H9 (cell line): Measurements from ENCODE around the gene PTPRN2. TPM values are rescaled to one million over a fixed set of nuclear protein-coding genes. Genes with fewer than 3 reads are reported as not detected.

Experiments used
- DNase-seq: peaks from one replicate; pipeline ENCODE4 v3.0.0-alpha.2; 2017
- H2AFZ ChIP-seq: one replicate; pipeline ENCODE4 v1.6.1; 2013; ENCODE audit warnings: mild to moderate bottlenecking, low read length, control low read depth, moderate library complexity
- H2AK5ac ChIP-seq: 2 replicates; pipeline ENCODE4 v1.6.1; 2013; ENCODE audit warnings: low read length, control low read depth, mixed read lengths; ENCODE audit not compliant: insufficient read length
- H2BK120ac ChIP-seq: one replicate; pipeline ENCODE4 v1.6.1; 2013; ENCODE audit warnings: low read depth, mild to moderate bottlenecking, low read length, control low read depth, inconsistent platforms; ENCODE audit not compliant: poor library complexity, severe bottlenecking
- H2BK12ac ChIP-seq: 2 replicates; pipeline ENCODE4 v1.6.1; 2013; ENCODE audit warnings: low read length, control low read depth, mixed read lengths, low read depth; ENCODE audit not compliant: insufficient read length
- H2BK15ac ChIP-seq: 2 replicates; pipeline ENCODE4 v1.6.1; 2013; ENCODE audit warnings: low read depth, low read length, control low read depth
- H2BK20ac ChIP-seq: one replicate; pipeline ENCODE4 v1.6.1; 2013; ENCODE audit warnings: low read depth, mild to moderate bottlenecking, low read length, control low read depth, inconsistent platforms; ENCODE audit not compliant: poor library complexity, severe bottlenecking
- H2BK5ac ChIP-seq: 2 replicates; pipeline ENCODE4 v1.6.1; 2013; ENCODE audit warnings: low read length, control low read depth, mixed read lengths; ENCODE audit not compliant: insufficient read length
- H3K14ac ChIP-seq: 2 replicates; pipeline ENCODE4 v1.6.1; 2013; ENCODE audit warnings: low read length, control low read depth; ENCODE audit not compliant: insufficient read depth
- H3K18ac ChIP-seq: 2 replicates; pipeline ENCODE4 v1.6.1; 2013; ENCODE audit warnings: low read depth, mild to moderate bottlenecking, mixed read lengths, low read length, control low read depth; ENCODE audit not compliant: insufficient read length
- H3K23ac ChIP-seq: 2 replicates; pipeline ENCODE4 v1.6.1; 2013; ENCODE audit warnings: low read length, control low read depth, mixed read lengths, low read depth; ENCODE audit not compliant: insufficient read length
- H3K23me2 ChIP-seq: 2 replicates; pipeline ENCODE4 v1.6.1; 2013; ENCODE audit warnings: low read depth, mild to moderate bottlenecking, mixed read lengths, low read length, control low read depth; ENCODE audit not compliant: insufficient read length, poor library complexity, severe bottlenecking
- H3K27ac ChIP-seq: 2 replicates; pipeline ENCODE4 v1.5.1; 2013; ENCODE audit warnings: low read length, control low read depth, mixed read lengths, low read depth; ENCODE audit not compliant: insufficient read length
- H3K27me3 ChIP-seq: 2 replicates; pipeline ENCODE4 v1.6.1; 2013; ENCODE audit warnings: low read length, control low read depth, inconsistent platforms; ENCODE audit not compliant: insufficient read depth
- H3K4ac ChIP-seq: 2 replicates; pipeline ENCODE4 v1.6.1; 2013; ENCODE audit warnings: low read depth, mild to moderate bottlenecking, control low read depth, inconsistent platforms, low read length, moderate library complexity
- H3K4me1 ChIP-seq: 2 replicates; pipeline ENCODE4 v1.6.1; 2013; ENCODE audit warnings: low read length, control low read depth, inconsistent platforms; ENCODE audit not compliant: insufficient read depth
- H3K4me2 ChIP-seq: 2 replicates; pipeline ENCODE4 v1.6.1; 2013; ENCODE audit warnings: low read length, control low read depth, mixed read lengths; ENCODE audit not compliant: insufficient read length, insufficient read depth
- H3K56ac ChIP-seq: 2 replicates; pipeline ENCODE4 v1.6.1; 2013; ENCODE audit warnings: low read depth, mild to moderate bottlenecking, mixed read lengths, low read length, control low read depth; ENCODE audit not compliant: insufficient read length
- H3K79me1 ChIP-seq: 2 replicates; pipeline ENCODE4 v1.6.1; 2013; ENCODE audit warnings: low read depth, mild to moderate bottlenecking, moderate library complexity, low read length, control low read depth, inconsistent platforms; ENCODE audit not compliant: insufficient read depth, poor library complexity, severe bottlenecking
- H3K79me2 ChIP-seq: 2 replicates; pipeline ENCODE4 v1.6.1; 2013; ENCODE audit warnings: low read length, control low read depth, inconsistent platforms; ENCODE audit not compliant: insufficient read depth
- H3K9ac ChIP-seq: 2 replicates; pipeline ENCODE4 v1.6.1; 2013; ENCODE audit warnings: low read length, control low read depth, mixed read lengths; ENCODE audit not compliant: insufficient read length; ENCODE audit errors: extremely low read depth
- H3K9me3 ChIP-seq: one replicate; pipeline ENCODE4 v1.6.1; 2013; ENCODE audit warnings: low read depth, low read length, inconsistent platforms; ENCODE audit not compliant: control insufficient read depth
- H3T11ph ChIP-seq: one replicate; pipeline ENCODE4 v1.6.1; 2013; ENCODE audit warnings: mild to moderate bottlenecking, low read length, control low read depth, inconsistent platforms
- H4K20me1 ChIP-seq: one replicate; pipeline ENCODE4 v1.6.1; 2013; ENCODE audit not compliant: control insufficient read depth, insufficient read length, insufficient read depth
- H4K5ac ChIP-seq: 2 replicates; pipeline ENCODE4 v1.6.1; 2013; ENCODE audit warnings: low read depth, mild to moderate bottlenecking, mixed read lengths, low read length, control low read depth; ENCODE audit not compliant: insufficient read length
- H4K8ac ChIP-seq: replicated peaks from 2 replicates; pipeline ENCODE4 v1.6.1; 2013; ENCODE audit warnings: low read length, control low read depth, mixed read lengths, low read depth; ENCODE audit not compliant: insufficient read length
- H4K91ac ChIP-seq: 2 replicates; pipeline ENCODE4 v1.6.1; 2013; ENCODE audit warnings: low read depth, mild to moderate bottlenecking, moderate library complexity, mixed read lengths, low read length, control low read depth; ENCODE audit not compliant: insufficient read length
- H3K27ac Mint-ChIP-seq, 3 experiments: 2 replicates in 2 of 3; 3 replicates in 1 of 3; pipeline ENCODE4 v1.8.0; 2020 to 2021; ENCODE audit warnings: mixed read lengths in 3 of 3, mild to moderate bottlenecking in 1 of 3, moderate library complexity in 1 of 3
- H3K27me3 Mint-ChIP-seq: 2 replicates; pipeline ENCODE4 v1.8.0; 2021; ENCODE audit warnings: low read depth, mild to moderate bottlenecking, moderate library complexity, mixed read lengths
- H3K36me3 Mint-ChIP-seq, 3 experiments: 2 replicates in 2 of 3; 3 replicates in 1 of 3; pipeline ENCODE4 v1.8.0; 2020 to 2021; ENCODE audit warnings: low read depth in 3 of 3, mixed read lengths in 3 of 3; ENCODE audit not compliant: insufficient read depth in 1 of 3
- H3K4me1 Mint-ChIP-seq, 2 experiments: 2 replicates each; pipeline ENCODE4 v1.8.0; 2020; ENCODE audit warnings: mixed read lengths in 2 of 2
- H3K4me3 Mint-ChIP-seq, 2 experiments: 2 replicates in 1 of 2; 3 replicates in 1 of 2; pipeline ENCODE4 v1.8.0; 2020 to 2021; ENCODE audit warnings: mild to moderate bottlenecking in 2 of 2, mixed read lengths in 2 of 2, moderate library complexity in 1 of 2
- H3K9me3 Mint-ChIP-seq, 2 experiments: 2 replicates in 1 of 2; 3 replicates in 1 of 2; pipeline ENCODE4 v1.8.0; 2020; ENCODE audit warnings: mild to moderate bottlenecking in 2 of 2, mixed read lengths in 2 of 2, moderate library complexity in 1 of 2
- whole genome bisulfite sequencing: extraction: QIAGEN DNeasy Blood & Tissue Kit; methylation state at CpG from one replicate; pipeline ENCODE4 v1.1.7; 2013; ENCODE audit warnings: missing lambda C conversion rate, low lambda C conversion rate, mixed read lengths; ENCODE audit not compliant: insufficient read length; ENCODE audit errors: extremely low coverage; 5-methylcytosine and 5-hydroxymethylcytosine counted together
- total RNA-seq: library from RNA; stranded (reverse); gene quantifications from 2 replicates; pipeline ENCODE4 v1.2.1, GENCODE V29; 2021
- TF ChIP-seq, protein P1 (sequence below): fragments of 200-600 bp; sonication (generic); conservative IDR thresholded peaks from 3 replicates; pipeline ENCODE4 v1.8.0; 2021; ENCODE audit warnings: antibody characterized with exemption, mild to moderate bottlenecking

Gene PTPRN2
- total RNA-seq, 1 experiment from 2014 or later, result 5.2 TPM

DNA sequence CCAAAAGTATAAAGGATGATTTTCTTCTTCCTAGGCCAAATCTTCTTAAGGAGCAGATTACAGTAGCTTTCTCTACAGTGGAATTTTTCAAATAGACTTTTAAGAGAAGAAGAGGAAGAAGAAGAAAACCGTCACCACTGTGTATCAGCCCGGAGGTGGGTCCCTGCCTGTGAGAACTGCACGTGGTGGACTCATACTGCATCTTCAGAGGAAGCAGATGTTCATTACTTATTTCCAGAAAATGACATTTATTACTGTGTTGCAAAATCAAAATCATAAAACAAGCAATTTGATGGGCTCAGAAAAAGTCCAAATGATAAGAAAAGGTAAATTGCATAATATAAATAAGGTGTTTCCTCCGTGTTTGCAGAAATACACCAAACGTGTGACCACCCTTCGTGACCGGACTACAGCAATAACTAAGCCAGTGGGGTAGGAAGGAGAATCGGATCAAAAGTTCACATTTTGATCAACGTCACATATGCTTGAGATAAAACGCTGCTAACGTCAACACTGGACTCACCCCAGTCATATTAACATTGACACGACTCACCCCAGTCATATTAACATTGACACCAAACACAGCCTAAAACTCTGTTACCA lies 179.2 kb downstream of the PTPRN2 start:
- no peaks in the 10 kb centered on the region for H3K4me1 ChIP-seq
- H2BK20ac ChIP-seq, result no peak overlapping the region
- H2BK5ac ChIP-seq, result no peak overlapping the region
- DNase-seq, result no peak
- H2BK120ac ChIP-seq, result no peak overlapping the region
- no peak overlapping the region for H2BK12ac ChIP-seq
- H4K20me1 ChIP-seq, result no peaks in the 10 kb centered on the region
- H4K91ac ChIP-seq, result no peak overlapping the region
- Mint-ChIP-seq H3K4me3 (no peak overlapping the region), H3K27ac (no peak overlapping the region), H3K27me3 (no peaks in the 10 kb centered on the region; the same call in none of the 2 replicates), H3K36me3 (peaks cover 0 to 2% (median 0%) of the 10 kb centered on the region in 3 experiments; a peak in 2 of 7 replicates), H3K4me1 (no peaks in the 10 kb centered on the region; a peak in 1 of 4 replicates), H3K9me3 (peaks cover 3 to 4% of the 10 kb centered on the region in 2 experiments; a peak in 3 of 5 replicates)
- H3K9me3 ChIP-seq, result no peaks in the 10 kb centered on the region
- no peak overlapping the region for H3T11ph ChIP-seq
- H3K79me2 ChIP-seq, result no peaks in the 10 kb centered on the region
- H2AK5ac ChIP-seq, result no peak overlapping the region
- H3K23me2 ChIP-seq, result no peaks in the 10 kb centered on the region
- no peak overlapping the region for H3K27ac ChIP-seq
- H3K18ac ChIP-seq, result no peak overlapping the region
- no peak overlapping the region for H4K8ac ChIP-seq
- no peak overlapping the region for H2AFZ ChIP-seq
- H3K14ac ChIP-seq, result no peak overlapping the region
- H3K9ac ChIP-seq, result no peak overlapping the region
- H3K4ac ChIP-seq, result no peak overlapping the region
- no peak overlapping the region for H4K5ac ChIP-seq
- H2BK15ac ChIP-seq, result no peak overlapping the region
- TF ChIP-seq, protein P1, sequence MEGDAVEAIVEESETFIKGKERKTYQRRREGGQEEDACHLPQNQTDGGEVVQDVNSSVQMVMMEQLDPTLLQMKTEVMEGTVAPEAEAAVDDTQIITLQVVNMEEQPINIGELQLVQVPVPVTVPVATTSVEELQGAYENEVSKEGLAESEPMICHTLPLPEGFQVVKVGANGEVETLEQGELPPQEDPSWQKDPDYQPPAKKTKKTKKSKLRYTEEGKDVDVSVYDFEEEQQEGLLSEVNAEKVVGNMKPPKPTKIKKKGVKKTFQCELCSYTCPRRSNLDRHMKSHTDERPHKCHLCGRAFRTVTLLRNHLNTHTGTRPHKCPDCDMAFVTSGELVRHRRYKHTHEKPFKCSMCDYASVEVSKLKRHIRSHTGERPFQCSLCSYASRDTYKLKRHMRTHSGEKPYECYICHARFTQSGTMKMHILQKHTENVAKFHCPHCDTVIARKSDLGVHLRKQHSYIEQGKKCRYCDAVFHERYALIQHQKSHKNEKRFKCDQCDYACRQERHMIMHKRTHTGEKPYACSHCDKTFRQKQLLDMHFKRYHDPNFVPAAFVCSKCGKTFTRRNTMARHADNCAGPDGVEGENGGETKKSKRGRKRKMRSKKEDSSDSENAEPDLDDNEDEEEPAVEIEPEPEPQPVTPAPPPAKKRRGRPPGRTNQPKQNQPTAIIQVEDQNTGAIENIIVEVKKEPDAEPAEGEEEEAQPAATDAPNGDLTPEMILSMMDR, result no peak
- H3K27me3 ChIP-seq, result no peaks in the 10 kb centered on the region
- no CpG with 5 or more reads among the region's 12 CpGs for WGBS
- H3K56ac ChIP-seq, result no peak overlapping the region
- H3K23ac ChIP-seq, result no peak overlapping the region
- H3K79me1 ChIP-seq, result no peaks in the 10 kb centered on the region
- H3K4me2 ChIP-seq, result no peak overlapping the region
